ENCODE results near the gene PABPN1.
A peak's percentile ranks its signal among the peaks of the same experiment; 100 is the strongest.

PABPN1 gene

DNA sequence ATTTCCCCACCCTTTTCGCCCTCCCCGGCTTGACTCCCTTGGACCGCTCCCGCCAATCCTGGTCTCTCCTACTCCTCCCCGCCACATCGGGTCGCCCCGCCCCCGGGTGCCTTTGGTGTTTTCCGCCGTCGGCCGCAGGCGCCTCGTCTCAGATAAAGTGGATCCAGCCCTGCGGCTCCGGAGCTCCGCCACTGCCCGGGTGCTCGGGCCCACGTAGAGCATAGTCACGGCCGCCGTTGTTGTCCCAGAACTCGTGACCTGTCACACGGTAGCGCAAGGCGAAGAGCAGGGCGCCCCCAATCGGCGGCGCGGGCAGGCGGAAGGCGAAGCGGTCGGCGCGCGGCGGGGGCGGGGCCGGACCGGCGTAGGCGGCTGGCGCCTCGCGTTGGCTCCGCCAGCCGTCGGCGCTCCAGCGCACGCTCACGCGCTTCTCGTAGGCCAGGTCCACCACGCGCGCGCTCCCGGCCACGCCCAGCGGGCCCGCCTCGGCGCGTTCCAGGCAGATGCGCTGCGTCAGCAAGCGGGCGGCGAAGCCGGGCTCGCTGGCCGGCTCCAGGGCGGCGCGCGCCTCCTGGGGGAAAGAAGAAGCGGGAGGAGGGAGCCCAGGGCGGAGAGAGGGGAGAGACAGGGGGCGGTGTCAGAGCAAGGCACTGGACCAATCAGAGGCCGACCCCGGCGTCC is 19.8 kb upstream of the PABPN1 start (continued):
- TF ChIP-seq, protein P1, sequence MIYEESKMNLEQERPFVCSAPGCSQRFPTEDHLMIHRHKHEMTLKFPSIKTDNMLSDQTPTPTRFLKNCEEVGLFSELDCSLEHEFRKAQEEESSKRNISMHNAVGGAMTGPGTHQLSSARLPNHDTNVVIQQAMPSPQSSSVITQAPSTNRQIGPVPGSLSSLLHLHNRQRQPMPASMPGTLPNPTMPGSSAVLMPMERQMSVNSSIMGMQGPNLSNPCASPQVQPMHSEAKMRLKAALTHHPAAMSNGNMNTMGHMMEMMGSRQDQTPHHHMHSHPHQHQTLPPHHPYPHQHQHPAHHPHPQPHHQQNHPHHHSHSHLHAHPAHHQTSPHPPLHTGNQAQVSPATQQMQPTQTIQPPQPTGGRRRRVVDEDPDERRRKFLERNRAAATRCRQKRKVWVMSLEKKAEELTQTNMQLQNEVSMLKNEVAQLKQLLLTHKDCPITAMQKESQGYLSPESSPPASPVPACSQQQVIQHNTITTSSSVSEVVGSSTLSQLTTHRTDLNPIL (CRISPR knock-in tag; IDR thresholded peaks at IDR 0.05; ENCODE audit: low read depth) = no peak

DNA sequence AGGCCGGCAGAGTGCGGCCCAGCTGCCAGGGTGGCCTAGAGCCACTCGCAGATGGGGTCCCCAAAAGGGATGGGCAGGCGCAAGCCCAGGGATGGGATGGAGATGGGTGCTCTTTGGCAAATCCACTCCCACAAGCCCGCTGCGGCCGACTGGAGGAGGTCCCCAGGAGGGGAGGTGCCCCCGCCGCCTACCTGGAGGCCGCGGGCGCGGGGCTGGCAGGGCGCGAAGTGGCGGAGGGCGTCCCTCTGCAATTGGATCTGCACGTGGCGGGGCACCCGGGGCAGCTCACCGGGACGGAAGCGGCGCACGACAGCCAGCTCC is 19.3 kb upstream of the PABPN1 start:
- peak; percentile 22 for ATAC-seq

DNA sequence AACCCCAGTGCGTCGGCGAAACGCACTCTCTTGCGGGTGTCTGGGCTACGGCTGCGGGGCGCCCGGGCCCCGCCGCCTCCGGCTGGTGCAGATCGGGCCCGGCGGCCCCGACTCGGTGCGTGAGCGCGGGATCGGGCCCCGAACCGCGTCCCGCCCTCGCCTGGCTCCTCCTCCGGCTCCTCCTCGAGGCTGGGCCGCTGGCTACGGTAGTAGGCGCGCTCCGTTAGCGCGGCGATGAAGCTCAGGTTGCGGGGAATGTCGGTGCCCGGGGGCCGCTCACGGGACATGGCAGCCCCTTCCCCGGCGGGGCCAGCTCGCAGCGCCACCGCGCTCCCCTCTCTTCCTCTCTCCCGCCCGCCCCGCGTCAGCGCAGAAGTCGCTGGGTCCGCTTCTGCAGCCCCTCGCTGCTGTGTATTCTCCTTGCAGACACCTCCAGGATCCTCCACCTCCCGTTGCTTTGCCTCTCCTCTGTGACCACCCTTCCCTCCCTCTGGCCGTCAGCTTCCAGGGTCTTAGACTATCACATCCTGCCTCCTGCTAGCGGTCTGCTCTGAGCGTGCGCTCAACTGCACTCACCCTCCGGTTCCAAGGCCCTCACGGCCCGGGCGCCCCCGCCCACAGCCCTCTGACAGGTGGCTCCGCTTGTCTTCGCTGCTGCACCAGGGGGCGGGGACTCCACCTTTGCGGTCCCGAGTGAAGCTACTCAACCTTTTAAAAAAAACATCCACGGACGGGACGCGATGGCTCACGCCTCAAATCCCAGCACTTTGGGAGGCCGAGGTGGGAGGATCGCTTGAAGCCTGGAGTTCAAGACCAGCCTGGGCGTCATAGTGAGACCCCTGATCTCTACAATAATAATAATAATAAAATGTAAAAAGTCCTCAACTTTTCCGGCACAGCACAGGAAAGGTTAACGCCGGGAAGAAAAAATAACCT is 18.7 kb upstream of the PABPN1 start, which contains the start of gene PPP1R3E:
Gene PPP1R3E (minus strand): TSS at position 570 of the 936 bp plus-strand sequence. CDS start 283 bp downstream, at position 287.
- peak; percentile 70 for ATAC-seq
- 0 out of 2 replicates have a peak, but pooled peaks have one; percentile 49 for TF ChIP-seq ZFP3 (CRISPR knock-in tag; IDR thresholded peaks at IDR 0.05)
- TF ChIP-seq PPARA (CRISPR knock-in tag; IDR thresholded peaks at IDR 0.05; ENCODE audit: borderline replicate concordance) = no peak

More for the DNA sequence above, 19.3 kb upstream of the PABPN1 start:
- TF ChIP-seq TCF4 (CRISPR knock-in tag; IDR thresholded peaks at IDR 0.05; ENCODE audit: borderline replicate concordance) (no peak), ISL1 (CRISPR knock-in tag; IDR thresholded peaks at IDR 0.05) (no peak), GLIS3 (CRISPR knock-in tag; IDR thresholded peaks at IDR 0.05) (0 out of 2 replicates have a peak, but pooled peaks have one; percentile 33), OSR1 (CRISPR knock-in tag; IDR thresholded peaks at IDR 0.05) (no peak)
- TF ChIP-seq, protein P2, sequence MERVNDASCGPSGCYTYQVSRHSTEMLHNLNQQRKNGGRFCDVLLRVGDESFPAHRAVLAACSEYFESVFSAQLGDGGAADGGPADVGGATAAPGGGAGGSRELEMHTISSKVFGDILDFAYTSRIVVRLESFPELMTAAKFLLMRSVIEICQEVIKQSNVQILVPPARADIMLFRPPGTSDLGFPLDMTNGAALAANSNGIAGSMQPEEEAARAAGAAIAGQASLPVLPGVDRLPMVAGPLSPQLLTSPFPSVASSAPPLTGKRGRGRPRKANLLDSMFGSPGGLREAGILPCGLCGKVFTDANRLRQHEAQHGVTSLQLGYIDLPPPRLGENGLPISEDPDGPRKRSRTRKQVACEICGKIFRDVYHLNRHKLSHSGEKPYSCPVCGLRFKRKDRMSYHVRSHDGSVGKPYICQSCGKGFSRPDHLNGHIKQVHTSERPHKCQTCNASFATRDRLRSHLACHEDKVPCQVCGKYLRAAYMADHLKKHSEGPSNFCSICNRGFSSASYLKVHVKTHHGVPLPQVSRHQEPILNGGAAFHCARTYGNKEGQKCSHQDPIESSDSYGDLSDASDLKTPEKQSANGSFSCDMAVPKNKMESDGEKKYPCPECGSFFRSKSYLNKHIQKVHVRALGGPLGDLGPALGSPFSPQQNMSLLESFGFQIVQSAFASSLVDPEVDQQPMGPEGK (CRISPR knock-in tag; IDR thresholded peaks at IDR 0.05; ENCODE audit: borderline replicate concordance) = no peak

DNA sequence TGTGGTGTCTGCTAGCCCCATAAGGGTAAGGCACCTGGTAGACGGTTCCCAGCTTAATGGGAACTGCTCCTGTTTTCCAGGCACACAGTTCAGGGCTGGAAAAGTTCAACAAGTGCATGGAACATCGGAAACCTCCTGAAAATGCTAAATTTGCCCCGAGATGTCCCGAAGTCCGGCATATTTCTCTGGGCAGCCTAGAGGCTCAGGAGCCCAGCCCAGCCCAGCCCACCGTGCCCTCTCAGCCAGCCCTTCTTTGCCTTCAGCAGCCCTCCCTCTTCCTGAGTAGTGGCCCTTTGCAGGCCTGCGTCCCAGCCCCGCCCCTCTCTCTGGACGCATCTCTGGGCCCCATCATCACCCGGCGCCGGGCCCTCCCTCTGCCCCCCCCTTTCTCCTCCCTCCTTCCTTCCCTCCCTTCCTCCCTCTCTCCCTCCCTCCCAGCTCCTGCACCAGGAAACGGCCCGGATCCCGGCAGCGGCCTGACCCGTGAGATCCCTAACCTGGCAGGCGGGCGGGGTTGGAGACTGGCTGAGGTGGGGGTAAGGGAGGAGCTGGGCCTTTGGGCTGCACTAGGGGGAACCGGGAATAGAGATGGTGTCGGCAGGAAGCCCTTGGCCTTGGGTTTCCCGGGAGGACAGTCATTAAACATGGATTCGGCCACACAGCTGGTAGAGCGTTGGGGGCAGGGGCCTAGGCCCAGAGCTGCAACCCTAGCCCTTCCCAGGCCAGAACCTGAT is 14.7 kb upstream of the PABPN1 start, which contains the start of gene BCL2L2:
Gene BCL2L2 (plus strand): TSS at position 422 of the 734 bp plus-strand sequence. CDS start 935 bp downstream, outside the sequence.
- TF ChIP-seq, protein P2 (CRISPR knock-in tag; IDR thresholded peaks at IDR 0.05; ENCODE audit: borderline replicate concordance) = peak; percentile 60; the same call in 1 of the 2 replicates
- TF ChIP-seq, protein P3, sequence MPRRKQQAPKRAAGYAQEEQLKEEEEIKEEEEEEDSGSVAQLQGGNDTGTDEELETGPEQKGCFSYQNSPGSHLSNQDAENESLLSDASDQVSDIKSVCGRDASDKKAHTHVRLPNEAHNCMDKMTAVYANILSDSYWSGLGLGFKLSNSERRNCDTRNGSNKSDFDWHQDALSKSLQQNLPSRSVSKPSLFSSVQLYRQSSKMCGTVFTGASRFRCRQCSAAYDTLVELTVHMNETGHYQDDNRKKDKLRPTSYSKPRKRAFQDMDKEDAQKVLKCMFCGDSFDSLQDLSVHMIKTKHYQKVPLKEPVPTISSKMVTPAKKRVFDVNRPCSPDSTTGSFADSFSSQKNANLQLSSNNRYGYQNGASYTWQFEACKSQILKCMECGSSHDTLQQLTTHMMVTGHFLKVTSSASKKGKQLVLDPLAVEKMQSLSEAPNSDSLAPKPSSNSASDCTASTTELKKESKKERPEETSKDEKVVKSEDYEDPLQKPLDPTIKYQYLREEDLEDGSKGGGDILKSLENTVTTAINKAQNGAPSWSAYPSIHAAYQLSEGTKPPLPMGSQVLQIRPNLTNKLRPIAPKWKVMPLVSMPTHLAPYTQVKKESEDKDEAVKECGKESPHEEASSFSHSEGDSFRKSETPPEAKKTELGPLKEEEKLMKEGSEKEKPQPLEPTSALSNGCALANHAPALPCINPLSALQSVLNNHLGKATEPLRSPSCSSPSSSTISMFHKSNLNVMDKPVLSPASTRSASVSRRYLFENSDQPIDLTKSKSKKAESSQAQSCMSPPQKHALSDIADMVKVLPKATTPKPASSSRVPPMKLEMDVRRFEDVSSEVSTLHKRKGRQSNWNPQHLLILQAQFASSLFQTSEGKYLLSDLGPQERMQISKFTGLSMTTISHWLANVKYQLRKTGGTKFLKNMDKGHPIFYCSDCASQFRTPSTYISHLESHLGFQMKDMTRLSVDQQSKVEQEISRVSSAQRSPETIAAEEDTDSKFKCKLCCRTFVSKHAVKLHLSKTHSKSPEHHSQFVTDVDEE (CRISPR knock-in tag; IDR thresholded peaks at IDR 0.05) = no peak
- TF ChIP-seq ZFP3 (CRISPR knock-in tag; IDR thresholded peaks at IDR 0.05) (no peak), ZNF565 (CRISPR knock-in tag; conservative IDR thresholded peaks at IDR 0.05; ENCODE audit: low read depth) (no peak), TOX (CRISPR knock-in tag; IDR thresholded peaks at IDR 0.05; ENCODE audit: borderline replicate concordance) (no peak), TCF4 (CRISPR knock-in tag; IDR thresholded peaks at IDR 0.05; ENCODE audit: borderline replicate concordance) (no peak), RARB (CRISPR knock-in tag; IDR thresholded peaks at IDR 0.05) (no peak), GLIS3 (CRISPR knock-in tag; IDR thresholded peaks at IDR 0.05) (0 out of 2 replicates have a peak, but pooled peaks have one; percentile 0)

DNA sequence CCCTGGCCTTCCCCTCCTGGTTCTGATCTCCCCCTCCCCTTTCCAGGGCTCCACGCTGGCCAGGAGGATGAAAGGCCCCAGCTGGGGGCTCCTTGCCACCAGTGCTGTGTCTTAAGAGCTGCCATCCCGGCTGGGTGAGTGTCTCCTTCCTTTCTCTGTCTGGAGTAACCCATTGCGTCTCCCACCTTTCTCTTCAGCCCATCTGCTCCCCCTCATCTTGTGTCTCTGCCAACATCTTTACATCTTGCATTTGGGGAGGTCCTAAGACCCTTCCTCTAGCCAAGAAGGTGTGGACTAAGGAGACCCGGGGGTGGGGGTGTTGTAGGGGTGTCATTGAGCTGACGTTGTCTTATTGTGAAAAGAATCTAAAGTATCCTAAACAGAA is 14.1 kb upstream of the PABPN1 start:
- peak; percentile 5; the same call in 2 of the 3 replicates for ATAC-seq
- TF ChIP-seq TCF4 (CRISPR knock-in tag; IDR thresholded peaks at IDR 0.05; ENCODE audit: borderline replicate concordance) (no peak), ZFP30 (CRISPR knock-in tag; IDR thresholded peaks at IDR 0.05) (no peak), RARB (CRISPR knock-in tag; IDR thresholded peaks at IDR 0.05) (no peak)
- TF ChIP-seq, protein P1 (CRISPR knock-in tag; IDR thresholded peaks at IDR 0.05; ENCODE audit: low read depth) = no peak

More for the DNA sequence above, 14.7 kb upstream of the PABPN1 start, which contains the start of gene BCL2L2:
- peak; percentile 73 for ATAC-seq
